Activated T-cell treated with anti-CD3 and anti-CD28 coated beads for 24 hours (primary cell): Measurements from ENCODE around the gene SEC14L3.

Source experiments
- DNase-seq: peaks from one replicate; pipeline ENCODE4 v3.0.0-alpha.2; 2020; ENCODE audit warnings: low read depth

SEC14L3 gene

DNA sequence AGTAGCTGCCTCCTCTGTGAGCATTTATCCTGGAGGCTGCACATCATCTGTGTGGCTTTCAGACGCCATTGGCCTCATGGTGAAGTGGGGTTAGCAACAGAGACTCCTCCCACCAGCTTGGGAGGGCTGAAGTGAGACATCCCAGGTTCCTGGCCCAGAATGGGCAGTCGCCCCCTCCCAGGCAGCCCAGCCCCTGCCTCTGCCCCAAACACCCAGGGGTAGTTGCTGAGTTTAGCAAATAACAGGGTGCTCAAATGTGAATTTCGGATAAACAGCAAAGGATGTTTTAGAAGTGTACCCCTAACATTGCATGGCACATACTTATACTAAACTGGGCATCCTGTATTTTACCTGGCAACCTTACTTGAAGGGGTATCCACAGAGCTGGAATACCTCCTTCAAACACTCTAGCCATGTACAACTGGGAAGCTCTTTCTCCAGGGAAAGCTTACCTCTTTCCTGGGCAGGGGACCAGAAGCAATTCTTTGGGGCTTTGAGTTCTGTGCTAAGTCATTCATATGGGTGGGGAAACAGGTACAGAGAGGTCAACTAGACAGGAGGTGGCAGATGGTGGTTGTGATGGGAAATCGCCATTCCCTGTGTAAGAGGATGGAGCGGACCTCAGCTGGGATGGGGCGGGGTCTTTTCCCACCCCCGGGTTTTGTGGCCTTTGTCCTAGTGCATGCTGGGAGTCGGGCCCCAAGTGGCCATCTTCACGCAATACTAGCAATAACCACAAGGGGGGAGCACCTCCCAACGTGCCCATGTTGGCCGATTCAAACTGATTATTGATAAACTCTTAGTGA, 27.0 kb downstream of the SEC14L3 start:
- DNase-seq, result peak; percentile 43

DNA sequence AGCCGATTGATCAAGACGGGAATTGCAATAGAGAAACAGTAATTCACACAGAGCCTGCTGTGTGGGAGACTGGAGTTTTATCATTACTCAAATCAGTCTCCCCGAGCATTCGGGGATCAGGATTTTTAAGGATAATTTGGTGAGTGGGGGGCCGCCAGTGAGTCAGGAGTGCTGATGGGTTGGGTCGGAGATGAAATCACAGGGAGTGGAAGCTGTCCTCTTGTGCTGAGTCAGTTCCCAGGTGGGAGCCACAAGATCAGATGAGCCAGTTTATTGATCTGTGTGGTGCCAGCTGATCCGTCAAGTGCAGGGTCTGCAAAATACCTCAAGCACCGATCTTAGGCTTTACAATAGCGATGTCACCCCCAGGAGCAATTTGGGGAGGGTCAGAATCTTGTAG, 30.7 kb downstream of the SEC14L3 start:
- DNase-seq, result no peak

DNA sequence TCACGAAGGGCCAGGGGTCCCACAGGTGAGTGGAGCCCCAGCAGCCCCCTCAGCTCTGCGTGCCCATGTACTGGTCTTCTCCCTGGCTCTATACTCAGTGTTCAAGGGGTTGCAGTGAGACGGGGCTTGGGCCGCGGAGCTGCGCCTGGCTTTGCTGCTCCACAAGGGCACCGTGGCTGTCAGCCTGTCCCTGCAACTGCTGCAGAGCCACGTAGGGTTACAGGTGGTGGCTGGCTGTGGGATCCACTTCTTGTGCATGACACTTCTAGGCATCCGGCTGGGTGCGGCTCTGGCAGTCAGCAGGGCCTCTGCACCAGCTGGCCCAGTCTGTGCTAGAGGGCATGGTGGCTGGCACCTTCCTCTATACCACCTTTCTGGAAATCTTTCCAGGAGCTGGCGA, 32.0 kb downstream of the SEC14L3 start:
- DNase-seq, result no peak

DNA sequence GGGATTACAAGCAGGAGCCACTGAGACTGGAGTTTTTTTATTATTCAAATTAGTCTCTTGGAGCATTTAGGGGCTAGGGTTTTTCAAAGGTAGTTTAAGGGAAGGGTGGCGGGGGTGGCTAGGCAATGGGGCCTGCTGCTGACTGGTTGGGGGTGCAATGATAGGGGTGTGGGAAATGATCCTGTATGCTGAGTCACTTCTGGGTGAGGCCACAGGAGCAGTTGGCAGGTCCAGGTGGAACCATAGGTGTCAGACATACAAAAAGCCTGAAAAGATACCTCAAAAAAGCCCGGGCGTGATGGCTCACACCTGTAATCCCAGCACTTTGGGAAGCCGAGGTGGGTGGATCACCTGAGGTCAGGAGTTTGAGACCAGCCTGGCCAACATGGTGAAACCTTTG, 32.6 kb downstream of the SEC14L3 start:
- no peak for DNase-seq

DNA sequence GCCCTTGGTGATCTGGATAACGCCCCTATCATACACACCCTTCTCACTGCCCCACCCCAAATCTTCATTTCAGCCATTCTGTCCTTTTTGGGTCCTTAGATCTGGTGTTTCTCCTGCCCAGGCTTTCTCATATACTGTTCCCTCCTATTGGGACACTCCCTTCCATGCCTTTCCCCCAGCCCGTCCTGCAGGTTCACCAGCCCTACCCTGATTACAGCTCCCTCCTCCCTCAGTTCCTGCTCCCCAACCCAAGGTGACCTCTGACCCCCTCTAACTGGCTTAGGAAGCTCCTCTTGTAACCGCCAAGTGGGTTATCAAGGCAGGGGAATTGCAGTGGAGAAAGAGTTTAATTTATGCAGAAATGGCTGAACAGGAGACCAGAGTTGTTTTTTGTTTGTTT, 33.3 kb downstream of the SEC14L3 start:
- no peak for DNase-seq

DNA sequence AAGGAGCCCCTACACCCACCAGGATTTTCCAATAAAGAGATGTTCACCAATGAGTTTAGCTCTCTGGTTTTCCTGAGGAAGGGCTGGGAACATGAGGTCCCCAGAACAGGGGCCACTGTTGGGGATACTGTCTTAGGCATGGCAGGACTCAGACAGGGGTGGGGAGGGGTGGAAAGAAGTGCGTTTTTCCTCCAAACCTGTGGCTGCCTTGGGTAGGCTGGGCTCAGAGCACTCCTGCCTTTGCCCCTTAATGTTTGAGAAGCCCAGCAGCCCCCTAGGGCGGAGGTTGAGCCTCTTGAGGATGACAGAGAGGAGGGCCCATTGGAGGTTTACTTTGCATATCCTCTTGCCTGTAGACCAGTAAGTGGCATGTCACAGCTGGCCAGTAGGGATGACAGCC, 35.6 kb downstream of the SEC14L3 start:
- no peak for DNase-seq

DNA sequence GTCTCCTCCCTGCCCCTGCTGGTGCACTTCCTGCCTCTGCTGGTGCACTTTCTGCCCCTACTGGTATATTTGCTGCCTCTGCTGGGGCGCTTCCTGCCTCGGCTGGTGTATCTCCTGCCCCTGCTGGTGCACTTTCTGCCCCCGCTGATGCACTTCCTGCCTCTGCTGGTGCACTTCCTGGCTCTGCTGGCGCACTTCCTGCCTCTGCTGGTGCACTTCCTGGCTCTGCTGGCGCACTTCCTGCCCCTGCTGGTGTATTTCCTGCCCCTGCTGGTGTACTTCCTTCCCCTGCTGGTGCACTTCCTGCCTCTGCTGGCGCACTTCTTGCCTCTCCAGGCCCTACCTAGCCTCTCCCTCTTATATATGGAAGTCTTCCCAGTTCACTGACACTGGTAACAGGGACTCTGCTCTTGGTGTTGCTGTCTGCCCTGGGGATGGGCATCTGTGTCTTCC, 36.1 kb downstream of the SEC14L3 start:
- DNase-seq, result peak; percentile 74

DNA sequence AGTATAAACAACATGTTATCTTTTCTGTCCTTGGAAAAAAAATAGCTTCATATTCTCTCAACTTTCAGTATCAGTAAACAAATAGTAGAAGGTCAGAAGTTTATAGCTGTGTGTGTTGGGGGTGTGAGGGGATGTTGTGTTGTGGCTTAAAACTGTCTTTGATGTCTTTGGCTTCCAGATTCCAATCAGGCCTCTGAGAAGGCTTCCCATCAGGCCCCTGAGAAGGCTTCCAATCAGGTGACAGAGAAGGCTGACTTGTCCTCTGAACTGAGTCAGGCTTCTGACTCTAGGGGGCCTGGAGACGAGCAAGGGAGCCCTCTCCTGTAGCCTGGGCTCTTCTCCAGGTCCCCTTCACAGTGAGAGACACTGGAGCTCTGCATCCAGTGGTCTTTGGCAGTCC, 37.0 kb downstream of the SEC14L3 start:
- DNase-seq, result no peak

DNA sequence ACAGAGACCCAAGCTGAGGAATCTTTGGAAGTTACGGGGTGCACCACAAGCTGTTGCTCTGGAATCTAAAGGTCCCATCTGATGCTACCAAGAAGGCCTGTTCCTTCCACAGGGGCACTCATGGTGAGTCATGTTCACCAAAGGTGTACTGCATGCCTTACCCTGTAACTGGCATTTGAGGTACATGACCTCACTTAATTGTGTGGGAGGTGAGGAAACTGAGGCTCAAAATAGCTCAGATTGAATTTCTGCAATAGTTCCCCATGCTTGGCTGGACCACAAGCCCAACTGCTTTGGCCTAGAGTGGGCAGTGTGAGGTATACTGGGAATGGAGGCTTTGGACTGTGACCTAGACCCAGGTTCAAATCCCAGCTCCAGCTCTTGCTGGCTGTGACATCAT, 38.0 kb downstream of the SEC14L3 start:
- DNase-seq, result no peak

DNA sequence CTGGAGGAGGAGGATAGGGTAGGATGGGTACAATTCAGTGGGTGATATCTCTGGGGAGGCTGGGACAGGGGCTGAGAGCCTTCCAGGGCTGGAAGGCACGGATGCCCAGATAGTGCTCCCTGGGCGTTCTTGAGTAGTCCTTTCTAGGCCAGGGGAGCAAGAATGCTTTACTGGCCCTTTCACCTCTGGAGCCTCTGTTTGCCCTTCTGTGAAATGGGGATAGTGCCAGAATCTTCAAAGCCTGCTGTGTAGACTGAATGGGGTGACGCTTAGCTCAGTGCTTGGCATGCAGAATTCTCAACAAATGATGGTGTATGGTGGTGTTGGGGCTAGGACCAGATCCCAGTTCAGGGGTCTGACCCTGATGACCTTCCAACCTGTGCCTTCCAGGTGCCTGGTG, 38.6 kb downstream of the SEC14L3 start:
- DNase-seq, result no peak

DNA sequence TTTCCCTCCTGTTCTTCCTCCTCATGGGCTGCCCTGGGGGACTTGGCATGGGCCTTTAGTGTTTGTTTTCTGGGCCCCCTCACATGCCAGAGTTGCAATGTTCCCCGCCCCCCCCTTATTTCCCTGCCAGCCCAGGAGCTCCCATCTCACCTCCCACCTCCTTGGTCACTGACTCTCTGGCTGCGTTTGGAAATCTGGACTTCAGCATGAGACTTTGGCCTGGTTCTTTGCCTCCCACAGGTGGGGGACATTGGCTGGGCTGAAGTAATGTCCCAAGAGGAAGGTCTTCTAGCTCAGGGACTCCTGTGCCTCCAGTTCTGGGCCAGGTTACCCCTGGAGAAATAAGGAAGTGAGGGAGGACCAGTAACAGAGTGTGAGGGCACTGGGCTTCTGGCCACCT, 39.3 kb downstream of the SEC14L3 start:
- DNase-seq, result no peak

DNA sequence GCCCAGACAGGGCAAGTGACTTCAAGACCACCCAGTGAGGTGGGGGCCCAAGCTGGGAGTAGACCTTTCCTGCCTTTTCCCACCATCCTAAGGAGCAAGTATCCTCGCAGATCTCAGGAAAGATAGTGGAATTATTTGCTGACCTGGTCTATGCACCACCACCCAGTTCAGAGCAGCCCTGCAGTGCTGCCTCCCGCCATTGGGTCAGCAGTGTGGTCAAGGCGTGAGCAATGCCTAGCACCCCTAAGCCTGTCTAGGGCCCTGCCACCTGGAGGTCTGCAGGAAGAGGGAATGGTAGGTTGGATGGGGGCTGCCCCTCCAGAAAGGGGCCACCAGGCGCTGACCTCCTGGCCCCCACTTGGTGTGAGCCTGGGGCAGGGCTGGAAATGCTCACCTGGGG, 39.7 kb downstream of the SEC14L3 start:
- no peak for DNase-seq

DNA sequence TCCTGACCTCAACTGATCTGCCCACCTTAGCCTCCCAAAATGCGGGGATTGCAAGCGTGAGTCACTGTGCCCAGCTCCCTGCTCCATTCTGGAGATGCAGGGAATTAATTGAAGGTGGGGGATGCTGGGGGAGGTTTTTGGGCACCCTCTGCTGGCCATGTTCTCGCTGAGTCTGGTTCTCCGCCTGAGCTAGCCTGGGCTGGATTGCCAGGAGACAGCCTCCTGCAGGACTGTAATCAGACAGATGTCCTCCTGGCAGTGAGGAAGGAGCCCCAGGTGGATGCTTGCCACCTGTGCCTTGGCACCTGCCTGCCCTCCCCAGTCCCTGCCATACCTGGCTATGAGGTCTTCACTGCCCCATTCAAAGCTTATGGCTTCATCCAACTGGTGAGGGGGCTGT, 40.9 kb downstream of the SEC14L3 start:
- no peak for DNase-seq

DNA sequence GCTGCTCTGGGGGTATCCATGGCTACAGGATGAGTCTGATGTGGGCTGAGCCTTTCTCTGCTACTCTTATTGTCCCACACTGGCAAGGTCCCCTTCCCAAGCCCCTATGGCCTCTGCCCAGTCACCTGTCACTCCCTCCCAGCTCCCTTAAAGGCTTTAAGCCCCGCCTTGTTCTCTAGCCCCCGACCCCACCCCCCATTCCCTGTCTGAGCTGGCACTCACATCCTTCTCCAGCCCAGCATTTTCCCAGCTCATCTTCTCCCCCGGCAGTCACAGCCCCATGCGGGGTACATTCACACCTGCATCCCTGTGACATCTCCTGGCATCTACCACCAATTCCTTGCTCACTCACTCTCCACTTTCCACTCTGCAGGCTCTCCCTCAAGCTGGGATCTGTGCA, 41.9 kb downstream of the SEC14L3 start:
- no peak for DNase-seq

DNA sequence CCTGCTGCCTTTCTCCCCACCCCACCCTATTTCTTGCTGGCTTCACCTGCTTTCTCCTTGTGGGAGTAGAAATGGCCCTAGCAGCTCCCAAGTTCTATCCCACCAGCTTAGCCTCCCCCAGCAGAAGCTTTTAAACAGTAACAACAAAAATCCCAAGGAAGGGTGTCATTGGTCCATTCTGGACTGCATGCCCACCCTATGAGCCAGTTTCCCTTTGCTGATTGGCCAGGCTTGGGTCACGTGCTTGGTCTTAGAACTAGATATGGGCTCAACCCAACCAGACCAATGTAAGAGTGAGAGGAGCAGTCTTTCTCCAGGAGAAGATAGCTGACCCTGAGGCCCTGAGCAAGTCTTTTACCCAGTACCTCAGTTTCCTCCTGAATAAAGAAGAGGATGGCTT, 43.9 kb downstream of the SEC14L3 start:
- DNase-seq, result no peak

DNA sequence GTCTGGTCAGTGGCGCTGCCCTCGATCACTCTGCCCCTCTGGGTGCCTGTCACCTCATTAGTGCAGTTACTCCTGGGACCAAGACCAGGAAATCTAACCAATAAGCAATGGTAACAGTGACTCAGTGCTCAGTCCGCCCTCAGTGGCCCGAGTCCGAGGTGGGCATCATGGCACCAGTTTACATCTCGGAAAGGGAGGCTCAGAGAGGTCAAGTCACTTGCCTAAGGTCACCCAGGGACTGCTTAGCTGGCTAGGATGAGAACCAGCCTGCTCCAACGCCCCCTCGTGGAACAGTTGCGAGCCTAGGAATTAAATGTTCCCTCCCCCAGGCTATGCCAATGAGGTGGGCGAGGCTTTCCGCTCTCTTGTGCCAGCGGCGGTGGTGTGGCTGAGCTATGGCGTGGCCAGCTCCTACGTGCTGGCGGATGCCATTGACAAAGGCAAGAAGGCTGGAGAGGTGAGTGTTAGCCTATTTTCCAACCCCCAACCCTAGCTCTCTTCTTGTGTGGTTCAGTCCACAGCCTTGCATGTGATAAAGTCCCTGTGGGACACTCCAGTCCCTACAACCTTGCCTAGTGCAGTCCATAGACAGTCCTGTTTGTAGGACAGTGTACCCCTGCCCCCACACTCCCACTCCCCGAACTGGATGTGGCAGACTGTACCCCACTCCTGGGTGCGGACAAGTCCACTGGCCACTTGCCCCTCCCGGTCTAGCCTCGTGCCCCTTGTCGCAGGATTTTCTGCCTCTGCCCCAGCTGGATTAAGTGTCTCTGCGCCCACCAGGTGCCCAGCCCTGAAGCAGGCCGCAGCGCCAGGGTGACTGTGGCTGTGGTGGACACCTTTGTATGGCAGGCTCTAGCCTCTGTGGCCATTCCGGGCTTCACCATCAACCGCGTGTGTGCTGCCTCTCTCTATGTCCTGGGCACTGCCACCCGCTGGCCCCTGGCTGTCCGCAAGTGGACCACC, 45.1 kb downstream of the SEC14L3 start:
- DNase-seq, result peak; percentile 85

DNA sequence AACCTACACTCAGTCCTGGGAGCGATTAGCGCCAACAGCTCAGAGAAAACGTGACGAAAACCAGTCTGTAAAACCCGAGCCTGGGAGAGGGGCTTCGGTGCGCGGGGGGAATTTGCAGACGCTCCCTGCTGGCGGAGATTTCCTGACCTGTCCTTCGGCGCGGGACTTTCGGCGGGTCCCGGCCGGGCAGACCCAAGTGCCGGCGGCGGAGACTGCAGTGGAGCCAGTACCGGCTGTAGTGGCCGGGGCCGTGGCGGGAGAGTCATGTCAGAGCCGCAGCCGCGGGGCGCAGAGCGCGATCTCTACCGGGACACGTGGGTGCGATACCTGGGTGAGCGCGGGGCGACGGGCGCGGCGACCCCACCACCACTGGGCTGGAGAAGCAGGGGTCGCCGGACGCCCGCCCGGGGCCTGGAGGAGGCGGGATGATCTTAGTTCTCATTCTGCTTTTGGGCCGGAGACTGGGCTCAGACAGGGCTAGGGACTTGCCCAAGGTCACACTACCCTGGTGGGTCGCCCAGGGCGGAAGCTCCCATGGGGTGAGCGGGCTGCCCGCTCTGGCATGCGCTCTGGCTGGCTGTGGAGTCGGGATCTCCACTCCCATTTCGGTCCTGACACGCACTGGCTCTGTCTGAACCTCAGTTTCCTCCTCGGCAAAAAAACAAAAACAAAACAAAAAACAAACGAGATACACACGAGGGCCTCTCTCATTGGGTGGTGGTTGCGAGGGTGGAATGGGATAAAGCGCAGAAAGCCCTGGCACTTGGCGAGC, 46.0 kb downstream of the SEC14L3 start, which contains the start of gene MTFP1:
Gene MTFP1, plus strand, starts transcription at position 153 of the 772 bp plus-strand sequence. Its CDS starts 112 bp downstream, at position 265.
- peak; percentile 46 for DNase-seq

DNA sequence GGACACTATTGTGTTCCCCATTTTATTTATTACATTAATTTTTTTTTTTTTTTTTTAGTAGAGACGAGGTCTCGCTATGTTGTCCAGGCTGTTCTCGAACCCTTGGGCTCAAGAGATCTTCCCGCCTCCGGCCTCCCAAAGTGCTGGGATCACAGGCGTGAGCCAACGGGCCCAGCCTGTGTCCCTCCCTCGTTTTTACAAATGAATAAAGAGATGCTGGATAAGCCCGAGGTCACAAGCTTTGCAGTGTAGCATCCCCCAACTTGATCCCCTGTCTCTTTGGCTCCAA, 46.5 kb downstream of the SEC14L3 start:
- no peak for DNase-seq

DNA sequence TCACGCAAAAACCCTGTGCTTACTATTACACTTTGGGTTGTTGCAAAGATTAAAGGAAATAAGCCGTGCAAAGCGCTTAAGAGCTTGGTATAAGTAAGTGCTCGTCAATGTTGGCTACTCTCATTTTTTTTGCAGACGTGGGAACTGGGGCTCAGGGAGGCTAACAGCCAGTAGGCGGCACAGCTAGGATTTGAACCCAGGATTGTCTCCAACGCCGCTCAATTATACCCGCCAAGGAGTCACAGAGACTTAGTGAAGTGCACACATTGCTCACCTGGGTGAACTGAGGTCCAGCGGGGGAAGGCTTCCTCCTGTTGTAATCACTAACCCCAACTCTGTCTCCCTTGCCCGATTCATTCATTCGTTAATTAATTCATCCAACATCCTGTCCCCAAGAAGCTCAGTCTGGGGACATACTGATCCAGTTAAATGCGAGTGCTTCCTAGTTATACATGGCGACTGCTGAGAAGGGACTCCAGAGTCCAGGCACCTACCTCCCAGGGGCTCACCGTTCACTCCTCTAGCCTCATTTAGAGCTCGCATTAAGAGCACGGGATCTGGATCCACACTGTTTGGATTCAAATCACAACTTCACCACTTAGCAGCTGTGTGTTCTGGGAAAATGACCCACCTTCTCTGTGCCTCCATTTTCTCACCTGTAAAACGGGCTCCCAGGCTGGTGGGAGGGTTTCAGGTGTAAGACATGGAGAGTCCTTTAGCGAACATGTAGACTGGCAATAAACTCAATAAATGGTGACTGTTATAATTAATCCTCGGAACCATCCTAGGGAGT, 47.1 kb downstream of the SEC14L3 start:
- DNase-seq, result no peak

DNA sequence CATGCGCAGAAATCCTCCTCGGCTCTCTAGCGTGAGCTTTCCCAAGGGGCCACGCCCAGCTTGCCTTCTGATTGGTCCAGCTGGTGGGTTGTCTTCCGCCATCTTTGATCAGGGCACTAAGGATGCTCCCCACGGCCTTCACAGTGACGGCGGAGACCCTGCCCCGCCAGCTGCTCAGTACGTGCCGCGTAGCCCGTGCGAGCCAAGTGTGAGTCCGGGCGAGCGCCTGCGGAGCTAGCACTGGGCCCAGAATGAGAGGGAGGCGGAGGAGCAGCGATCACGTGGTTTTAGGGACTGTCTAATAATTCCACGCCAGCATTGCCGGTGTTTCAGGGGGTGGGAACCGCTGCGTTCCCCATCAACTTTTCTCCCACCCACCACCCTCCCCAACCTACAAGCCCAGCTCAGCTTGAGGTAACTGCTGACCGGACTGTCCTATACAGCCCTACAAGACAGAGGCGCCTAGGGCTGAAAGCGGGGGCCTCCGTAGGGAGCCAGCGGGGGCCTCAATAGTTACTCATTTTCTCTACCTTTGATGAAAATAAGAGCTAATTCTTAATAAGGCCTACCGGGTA, 47.8 kb downstream of the SEC14L3 start:
- DNase-seq, result peak; percentile 98

DNA sequence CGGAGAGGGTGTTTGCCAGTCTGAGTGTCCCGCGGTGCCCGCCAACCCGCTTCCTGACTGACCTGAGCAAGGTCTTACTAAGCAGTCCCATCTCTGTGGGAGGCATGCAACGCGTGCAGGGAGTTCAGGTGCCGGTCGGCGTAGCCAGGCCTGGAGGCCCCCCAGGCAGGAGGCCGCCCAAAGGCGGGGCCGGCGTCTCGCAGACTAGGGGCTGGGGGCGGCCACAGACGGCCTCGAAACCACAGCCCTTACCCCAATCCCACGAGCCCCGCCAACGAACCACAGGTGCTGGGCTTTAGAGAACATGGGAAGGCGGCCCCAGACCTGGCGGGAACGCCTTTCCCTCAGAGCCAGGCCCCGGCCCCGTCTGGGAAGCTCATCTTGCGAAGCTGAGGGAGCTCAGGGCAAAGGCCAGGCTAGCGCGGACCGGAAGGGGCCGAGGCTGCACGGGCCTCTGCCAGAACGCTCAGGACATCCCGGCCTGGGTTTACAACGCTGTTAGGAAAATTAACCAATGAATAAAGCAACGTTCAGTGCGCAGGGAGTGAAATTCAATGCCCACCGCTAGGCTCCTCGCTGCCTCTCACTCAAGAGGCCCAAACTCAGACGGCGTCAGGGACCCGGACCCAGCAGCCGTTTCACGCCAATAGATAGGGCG, 48.4 kb downstream of the SEC14L3 start:
- peak; percentile 54 for DNase-seq
